Aorta (tissue), 5 donors: Measurements from ENCODE around the gene NIN. TPM values are rescaled to one million over a fixed set of nuclear protein-coding genes. Genes with fewer than 3 reads are reported as not detected.
"Not testable (repeated sequence)": the region's sequence is repeated elsewhere in the genome, so short reads cannot be mapped to it uniquely, and the experiment has no call there.

Source experiments
- ATAC-seq: fragments of 200-7000 bp; cut with Tn5 transposase; one replicate; pipeline ENCODE4 v1.9.1; 2022; ENCODE audit warnings: moderate library complexity; ENCODE audit not compliant: low FRiP score
- DNase-seq, 2 donors: peaks; one replicate each; pipeline ENCODE4 v3.0.0-alpha.2; 2020
- H3K27ac ChIP-seq, 2 donors: one replicate each; pipeline ENCODE4 v1.5.1; 2013; ENCODE audit warnings: low read length in 2 of 2, mild to moderate bottlenecking in 2 of 2, moderate library complexity in 2 of 2, control low read depth in 1 of 2, inconsistent platforms in 1 of 2, low read depth in 1 of 2
- H3K27me3 ChIP-seq, 2 donors: one replicate each; pipeline ENCODE4 v1.6.1; 2013; ENCODE audit warnings: control low read depth in 1 of 2, low read length in 1 of 2, mild to moderate bottlenecking in 1 of 2, moderate library complexity in 1 of 2; ENCODE audit not compliant: insufficient read depth in 2 of 2, control insufficient read depth in 1 of 2
- H3K36me3 ChIP-seq, 2 donors: one replicate each; pipeline ENCODE4 v1.6.1; 2013; ENCODE audit warnings: control low read depth in 1 of 2, low read length in 1 of 2, mild to moderate bottlenecking in 1 of 2; ENCODE audit not compliant: insufficient read depth in 2 of 2, control insufficient read depth in 1 of 2
- H3K4me1 ChIP-seq, 2 donors: one replicate each; pipeline ENCODE4 v1.6.1; 2013; ENCODE audit warnings: low read length in 2 of 2, control low read depth in 1 of 2, mild to moderate bottlenecking in 1 of 2, moderate library complexity in 1 of 2; ENCODE audit not compliant: insufficient read depth in 2 of 2, control insufficient read depth in 1 of 2
- H3K4me3 ChIP-seq, 2 donors: one replicate each; pipeline ENCODE4 v1.5.1; 2013; ENCODE audit warnings: low read length in 2 of 2, control low read depth in 1 of 2, mild to moderate bottlenecking in 1 of 2
- H3K9me3 ChIP-seq: one replicate; pipeline ENCODE4 v1.6.1; 2013; ENCODE audit warnings: mild to moderate bottlenecking, low read length; ENCODE audit not compliant: control insufficient read depth
- WGBS, 2 donors: extraction: QIAGEN DNeasy Blood & Tissue Kit; methylation state at CpG; one replicate each; pipeline ENCODE4 v1.1.7; 2013; 5-methylcytosine and 5-hydroxymethylcytosine counted together
- intact Hi-C, 2 donors: fragments of 100-400 bp; cut with DNase I; formaldehyde crosslinking; loops; one replicate each; pipeline versions ENCODE4 v1.14.2 to v1.15.0; 2022
- polyA plus RNA-seq, 2 donors: library from polyadenylated mRNA; stranded (reverse); fragments of 200-250 nt; gene quantifications; one replicate each; pipeline ENCODE4 v1.2.3, GENCODE V29; 2013
- total RNA-seq, 2 donors: library from RNA; stranded (reverse); fragmentation: NEBNext Ultra II Directional; extraction: Animal tissue kit (Norgen Biotek cat#: 25700); gene quantifications; one replicate each; pipeline ENCODE4 v1.2.1, GENCODE V29; 2021
- donor health status: healthy with polysubstance abuse.
- donor health status: Bipolar disorder and iron deficiency.
- donor health status: DM: no; HTN: no; CAD: no.
- donor health status: DM: no; HTN: no; CAD: no.
- donor health status: DM: yes; HTN: yes; CAD: no.

The NIN gene
- total and polyA plus RNA-seq, 4 donors: 7.7 to 57.7 (median 31.2) TPM

DNA sequence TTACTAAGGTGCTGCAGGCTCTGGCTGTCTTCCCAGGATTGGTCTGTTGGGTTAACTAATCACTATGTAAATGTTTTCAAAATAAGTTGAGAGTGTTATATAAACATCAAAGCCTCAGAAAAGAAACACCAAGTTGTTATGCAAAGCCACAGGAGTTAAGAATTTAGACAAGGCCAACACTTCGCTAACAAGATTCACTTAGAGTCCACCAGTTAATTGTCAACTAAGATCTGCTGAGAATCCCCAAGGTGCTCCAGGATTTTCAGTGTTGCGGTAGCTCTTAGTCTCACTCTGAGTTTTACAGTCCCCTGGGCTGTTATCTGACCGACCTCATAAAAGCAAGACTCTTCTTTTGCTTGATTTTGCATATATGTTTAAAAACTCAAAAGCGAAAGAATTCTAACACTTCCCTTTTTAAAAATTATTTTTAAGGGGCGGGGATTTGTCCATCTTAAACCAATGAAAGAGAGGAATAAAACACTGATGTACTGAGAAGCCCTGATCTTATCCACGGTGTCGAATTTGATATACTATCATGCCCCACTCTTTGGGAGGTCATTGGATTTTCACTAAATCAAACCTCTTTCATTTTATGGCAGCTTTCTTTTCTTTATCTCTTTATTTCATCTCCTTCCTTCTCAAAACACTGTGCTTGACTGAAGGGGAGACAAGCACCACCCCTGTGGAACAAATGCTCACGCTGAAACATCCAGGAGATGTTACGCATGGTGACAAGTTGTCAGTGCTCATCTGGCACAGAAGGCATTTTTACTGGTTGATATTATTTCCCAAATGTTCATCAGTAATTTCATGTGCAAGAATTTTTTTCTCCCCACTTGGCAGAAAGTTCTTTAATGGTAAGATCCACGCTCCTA is 7.0 kb downstream of the NIN start:
- ATAC-seq: no peak
- WGBS, 2 donors: 78 to 81% methylated on average over 10 of the region's 10 CpGs
- no peak overlapping the region for H3K4me3 ChIP-seq

DNA sequence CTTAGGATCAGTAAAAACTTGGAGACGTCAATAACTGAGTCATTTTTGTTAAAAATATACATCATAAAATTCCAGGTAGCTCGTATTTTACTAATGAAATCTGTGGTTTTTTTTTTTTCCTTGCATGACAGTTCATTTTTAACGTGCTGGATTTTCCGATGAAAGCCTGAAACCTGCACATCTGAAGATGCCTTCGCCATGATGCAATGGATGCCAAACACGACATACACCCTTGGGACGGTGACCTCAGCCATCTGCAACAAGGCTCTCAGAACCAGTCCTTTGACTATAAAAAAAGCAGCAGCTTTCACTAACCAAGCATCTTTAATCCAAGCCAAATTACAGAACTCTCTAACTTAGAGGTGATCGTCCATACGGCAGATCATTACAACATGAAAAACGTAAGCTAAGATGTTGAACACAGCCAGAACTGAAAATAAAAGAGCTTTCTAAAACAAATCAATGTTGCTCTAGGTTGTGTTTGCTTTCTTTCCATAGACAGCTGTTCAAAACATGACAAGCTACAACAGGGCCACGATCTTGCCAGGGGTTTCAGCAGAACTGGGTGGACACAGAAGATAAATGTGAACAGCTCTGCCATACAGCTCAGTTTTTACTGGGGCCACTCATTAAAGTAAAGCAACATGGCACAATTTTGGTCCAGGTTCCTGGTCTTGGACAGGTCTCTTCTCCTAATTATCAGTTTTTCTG is 7.8 kb downstream of the NIN start:
- no peak overlapping the region for H3K4me3 ChIP-seq
- no peaks in the 10 kb centered on the region for H3K27me3 ChIP-seq
- H3K36me3 ChIP-seq: peaks cover 0 to 1% of the 10 kb centered on the region in 2 donors
- H3K27ac ChIP-seq: no peak overlapping the region
- ATAC-seq (no peak), DNase-seq (no peak)
- H3K4me1 ChIP-seq: peaks cover 3 to 10% of the 10 kb centered on the region in 2 donors
- intact Hi-C loops: no loop called here
- WGBS, 2 donors: 6 to 9% methylated on average over 11 of the region's 11 CpGs
- no peaks in the 10 kb centered on the region for H3K9me3 ChIP-seq

More for the DNA sequence above, 7.0 kb downstream of the NIN start:
- H3K36me3 ChIP-seq: peaks cover 0 to 1% of the 10 kb centered on the region in 2 donors
- peaks cover 3 to 10% of the 10 kb centered on the region in 2 donors for H3K4me1 ChIP-seq
- H3K9me3 ChIP-seq: no peaks in the 10 kb centered on the region
- intact Hi-C loops: no loop called here
- DNase-seq: no peak
- no peak overlapping the region for H3K27ac ChIP-seq
- H3K27me3 ChIP-seq: no peaks in the 10 kb centered on the region

DNA sequence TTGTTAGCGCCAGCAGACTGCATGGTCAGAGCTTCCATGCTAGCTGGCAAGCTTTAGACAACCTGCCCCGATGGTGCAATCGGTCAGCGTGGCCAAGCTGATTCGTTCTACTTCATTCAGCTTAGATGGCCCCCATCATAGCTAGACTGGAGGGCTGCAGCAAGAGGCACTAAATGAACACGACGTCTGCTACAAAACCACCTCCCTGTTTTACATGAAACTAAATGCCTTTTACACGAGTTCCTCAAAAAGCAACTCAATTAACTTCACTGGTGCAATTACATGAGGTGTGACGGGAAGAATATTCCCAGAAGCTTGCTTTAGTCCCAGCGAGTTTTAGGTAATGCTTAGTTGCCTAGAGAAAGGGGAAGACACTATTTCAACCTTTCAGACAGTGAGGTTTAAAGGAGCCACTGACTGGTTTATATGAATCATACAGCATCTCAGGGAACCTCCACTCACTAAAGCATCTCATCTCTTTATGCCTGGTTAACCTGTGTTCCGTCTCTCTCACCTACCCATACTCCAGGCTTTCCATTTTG is 8.4 kb downstream of the NIN start:
- Histone ChIP-seq H3K27ac (no peak overlapping the region), H3K4me1 (peaks cover 3 to 10% of the 10 kb centered on the region in 2 donors)
- no peak for ATAC-seq

DNA sequence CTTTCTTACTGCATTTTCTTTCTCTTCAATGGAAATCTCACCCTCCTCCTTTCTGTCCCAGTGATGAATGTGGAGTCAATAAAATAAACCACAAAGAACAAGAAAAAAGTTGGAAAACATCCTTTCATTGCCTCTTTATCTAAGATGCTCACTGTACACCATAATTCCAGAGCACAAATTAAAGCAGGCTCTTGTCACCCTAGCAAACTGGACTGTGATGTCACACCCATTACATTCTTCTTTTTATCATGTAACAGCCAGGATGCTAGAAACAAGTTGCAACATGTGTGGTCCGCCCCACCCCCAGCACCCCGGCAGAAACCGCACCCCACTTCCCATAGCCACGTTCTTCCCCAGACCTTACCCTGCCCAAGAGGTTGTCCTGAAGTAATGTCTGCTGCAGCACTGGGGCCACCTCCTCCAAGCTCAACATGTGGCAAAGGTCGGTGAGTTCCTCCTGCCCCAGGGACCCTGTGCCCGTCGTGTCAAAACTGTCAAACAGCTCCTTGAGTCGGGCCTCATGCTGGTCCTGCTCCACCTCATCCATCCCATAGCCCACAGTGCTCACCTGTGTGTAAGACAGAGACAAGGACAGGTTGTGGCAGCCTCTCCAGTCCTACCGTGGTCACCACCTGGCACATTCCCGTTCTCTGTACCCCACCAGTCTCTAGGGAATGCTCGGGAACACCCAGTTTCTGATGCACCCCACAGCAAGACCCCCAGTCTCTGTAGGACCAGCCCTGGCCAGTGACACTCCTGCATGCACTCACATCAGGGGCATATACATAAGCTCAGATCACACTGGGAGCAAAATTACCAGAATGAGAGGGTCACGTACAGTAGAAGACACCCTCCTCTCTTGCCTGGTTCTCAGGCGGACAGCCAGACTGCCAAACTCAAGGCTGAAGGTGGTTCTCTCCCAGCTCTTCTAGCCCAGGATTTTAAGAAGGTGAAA is 9.2 kb downstream of the NIN start:
- peaks cover 3 to 10% of the 10 kb centered on the region in 2 donors for H3K4me1 ChIP-seq
- intact Hi-C loops: no loop called here
- WGBS, 2 donors: 72 to 77% methylated on average over 13 of the region's 13 CpGs
- ATAC-seq: peak; percentile 68
- H3K9me3 ChIP-seq: no peaks in the 10 kb centered on the region
- no peak overlapping the region for H3K27ac ChIP-seq
- peaks cover 0 to under 1% of the 10 kb centered on the region in 2 donors for H3K36me3 ChIP-seq
- no peaks in the 10 kb centered on the region for H3K27me3 ChIP-seq
- H3K4me3 ChIP-seq: no peak overlapping the region
- DNase-seq: peak in 1 of 2 donors; percentile 73

More for the DNA sequence above, 8.4 kb downstream of the NIN start:
- Histone ChIP-seq H3K9me3 (no peaks in the 10 kb centered on the region), H3K27me3 (no peaks in the 10 kb centered on the region), H3K36me3 (peaks cover 0 to 1% of the 10 kb centered on the region in 2 donors), H3K4me3 (no peak overlapping the region)
- WGBS, 2 donors: 72 to 74% methylated on average over 11 of the region's 11 CpGs
- intact Hi-C loops: no loop called here
- no peak for DNase-seq

DNA sequence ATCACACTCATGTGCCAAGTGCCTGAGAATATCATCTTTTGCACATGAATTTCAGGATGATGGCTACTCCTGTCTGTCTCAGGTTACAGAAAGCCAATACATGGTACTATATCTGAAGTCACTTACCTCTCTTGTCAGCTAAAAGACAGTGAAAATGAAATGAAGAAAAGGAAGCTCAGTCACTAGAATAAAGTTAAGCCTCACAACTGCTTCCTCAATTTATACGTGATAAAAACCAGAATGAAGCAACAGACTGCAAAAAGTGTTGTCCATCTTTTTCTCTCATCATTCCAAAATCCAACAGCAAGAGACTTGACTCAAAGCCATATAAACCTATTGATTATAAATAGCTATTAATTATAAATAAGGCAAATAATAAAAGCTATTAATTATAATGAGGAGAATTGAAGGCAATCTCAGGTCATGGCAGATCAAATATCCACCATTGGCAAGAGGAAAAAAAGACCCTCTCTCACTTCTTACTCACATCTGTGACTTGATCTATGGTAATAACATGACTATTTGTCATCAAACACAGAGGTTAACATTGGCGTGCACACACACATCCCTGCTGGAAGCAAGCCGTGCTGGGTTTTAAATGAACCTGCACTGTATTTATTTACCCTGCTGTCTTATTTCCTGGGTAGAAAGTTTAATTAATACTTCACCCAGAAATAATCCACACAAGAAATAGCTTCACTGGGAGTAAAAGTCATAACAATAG is 10.0 kb downstream of the NIN start:
- no peaks in the 10 kb centered on the region for H3K36me3 ChIP-seq
- WGBS, 2 donors: 91 to 94% methylated on average over 3 of the region's 3 CpGs
- intact Hi-C loops: no loop called here
- DNase-seq (no peak), ATAC-seq (no peak)
- peaks cover 3 to 10% of the 10 kb centered on the region in 2 donors for H3K4me1 ChIP-seq
- no peaks in the 10 kb centered on the region for H3K27me3 ChIP-seq
- no peaks in the 10 kb centered on the region for H3K9me3 ChIP-seq
- no peak overlapping the region for H3K4me3 ChIP-seq
- H3K27ac ChIP-seq: no peak overlapping the region

DNA sequence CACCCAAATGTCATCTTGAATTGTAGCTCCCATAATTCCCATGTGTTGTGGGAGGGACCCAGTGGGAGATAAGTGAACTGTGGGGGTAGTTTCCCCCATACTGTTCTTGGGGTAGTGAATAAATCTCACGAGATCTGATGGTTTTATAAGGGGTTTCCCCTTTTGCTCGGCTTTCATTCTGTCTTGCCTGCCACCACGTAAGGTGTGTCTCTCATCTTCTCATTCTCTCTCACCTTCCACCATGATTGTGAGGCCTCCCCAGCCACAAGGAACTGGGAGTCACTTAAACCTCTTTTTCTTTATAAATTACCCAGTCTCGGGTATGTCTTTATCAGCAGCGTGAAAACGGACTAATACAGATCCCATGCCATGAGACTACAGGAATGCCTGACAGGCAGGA is 11.7 kb downstream of the NIN start:
- intact Hi-C loops, ATAC-seq, H3K4me3 ChIP-seq, H3K36me3 ChIP-seq, H3K4me1 ChIP-seq, H3K27me3 ChIP-seq, DNase-seq, H3K9me3 ChIP-seq, H3K27ac ChIP-seq: not testable (repeated sequence)
- WGBS, 2 donors: 84 to 90% methylated on average over 6 of the region's 6 CpGs

DNA sequence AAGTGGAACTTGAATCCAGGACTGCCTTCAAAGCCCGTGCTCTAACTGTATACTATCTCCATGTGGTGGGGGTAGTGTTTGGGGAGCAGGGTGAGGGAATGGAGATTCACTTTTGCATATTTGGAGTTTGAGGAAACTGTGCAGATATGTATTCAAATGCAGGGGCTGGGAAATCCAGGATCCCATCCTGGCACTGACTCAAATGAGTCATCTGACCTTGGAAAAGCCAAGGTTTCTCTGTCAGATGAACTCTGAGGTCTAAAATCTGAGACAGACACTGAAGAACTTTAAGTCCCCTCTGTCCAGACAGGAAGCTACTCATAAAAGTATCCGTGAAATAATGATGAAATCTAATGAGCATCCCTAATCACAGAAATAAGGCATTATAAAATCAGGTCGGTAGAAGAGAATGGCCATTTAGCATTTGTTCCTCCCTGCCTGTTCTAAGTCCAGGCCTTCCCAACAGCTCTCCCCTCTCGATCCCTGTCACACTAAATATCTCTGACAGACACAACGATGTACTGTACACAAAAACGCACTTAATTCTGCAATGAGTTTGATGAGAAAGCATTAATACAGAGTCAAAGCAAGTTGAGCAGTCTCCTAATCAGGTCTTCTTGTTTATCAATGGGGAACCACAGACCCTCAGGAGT is 14.4 kb downstream of the NIN start:
- intact Hi-C loops: no loop called here
- no peaks in the 10 kb centered on the region for H3K9me3 ChIP-seq
- no peak overlapping the region for H3K27ac ChIP-seq
- DNase-seq: no peak
- no peak for ATAC-seq
- H3K4me3 ChIP-seq: no peak overlapping the region
- H3K4me1 ChIP-seq: no peaks in the 10 kb centered on the region
- no peaks in the 10 kb centered on the region for H3K27me3 ChIP-seq
- H3K36me3 ChIP-seq: no peaks in the 10 kb centered on the region
- WGBS, 2 donors: 54 to 55% methylated on average over 6 of the region's 6 CpGs
